ENCODE results near the gene ARHGEF28.

GRCh38 chr5:73587923-73588322 is 38.1 kb upstream of the ARHGEF28 start:
- TF ChIP-seq CTCF (conservative IDR thresholded peaks at IDR 0.05; ENCODE audit: low read length), result no peak
- TF ChIP-seq EZH2phosphoT487 (IDR thresholded peaks at IDR 0.05; ENCODE audit: borderline replicate concordance, low read depth, low read length), result no peak

All from OCI-LY7 (cell line).